Kasumi-1 (cell line): ENCODE measurements around the gene GJA9.
"Not testable (repeated sequence)": the region's sequence is repeated elsewhere in the genome, so short reads cannot be mapped to it uniquely, and the experiment has no call there.

Experiments
- DNase-seq, 2 experiments: peaks; one replicate each; lab custom pipeline; 2025; lab: John Stamatoyannopoulos, UW

The GJA9 gene

GRCh38 chr1:38873027-38873969 lies 8.1 kb downstream of the GJA9 start, which contains the start of gene MYCBP:
MYCBP (minus strand) TSS chr1:38873348; CDS start chr1:38873305, 43 bp downstream.
- peak; percentile 93 for DNase-seq

GRCh38 chr1:38872401-38873026 lies 8.9 kb downstream of the GJA9 start:
- DNase-seq: peak; percentile 10 to 34

GRCh38 chr1:38870996-38871395 lies 10.4 kb downstream of the GJA9 start:
- no peak for DNase-seq

- no peak for DNase-seq
These were observed 14.2 kb downstream of the GJA9 start for GRCh38 chr1:38867208-38867607.

- DNase-seq: no peak
These were observed 16.2 kb downstream of the GJA9 start for GRCh38 chr1:38865112-38865715.

GRCh38 chr1:38860454-38860795 lies 21.0 kb downstream of the GJA9 start:
- peak in 1 of 2 experiments; percentile 12 for DNase-seq

GRCh38 chr1:38859561-38860453 lies 21.6 kb downstream of the GJA9 start, which contains the start of gene RRAGC:
RRAGC (minus strand) TSS chr1:38859772; CDS start chr1:38859646, 126 bp downstream.
- peak; percentile 93 to 94 for DNase-seq

- DNase-seq: peak; percentile 15 to 20
These were observed 22.4 kb downstream of the GJA9 start for GRCh38 chr1:38858833-38859560.

- DNase-seq: no peak
These were observed 28.6 kb downstream of the GJA9 start for GRCh38 chr1:38852780-38853179.

GRCh38 chr1:38848071-38848470 lies 33.3 kb downstream of the GJA9 start:
- peak; percentile 90 to 94 for DNase-seq

GRCh38 chr1:38846210-38846609 lies 35.2 kb downstream of the GJA9 start:
- DNase-seq: no peak

GRCh38 chr1:38845088-38845487 lies 36.3 kb downstream of the GJA9 start:
- DNase-seq: not testable (repeated sequence)

GRCh38 chr1:38840281-38840680 lies 41.1 kb downstream of the GJA9 start:
- no peak for DNase-seq

- no peak for DNase-seq
These were observed 42.0 kb downstream of the GJA9 start for GRCh38 chr1:38839363-38839762.

- not testable (repeated sequence) for DNase-seq
These were observed 45.1 kb downstream of the GJA9 start for GRCh38 chr1:38836316-38836715.

- DNase-seq: peak; percentile 92 to 93
These were observed 46.2 kb downstream of the GJA9 start for GRCh38 chr1:38834937-38835827.

- DNase-seq: peak; percentile 72 to 79
These were observed 47.1 kb downstream of the GJA9 start for GRCh38 chr1:38834221-38834782.

- DNase-seq: no peak
These were observed 48.2 kb downstream of the GJA9 start for GRCh38 chr1:38833146-38833545.

- no peak for DNase-seq
These were observed 49.0 kb downstream of the GJA9 start for GRCh38 chr1:38832370-38832734.
